Fibroblast of pulmonary artery (primary cell): ENCODE data around the gene AKNA.

Source experiments
- DNase-seq: peaks from one replicate; pipeline ENCODE4 v3.0.0-alpha.2; 2010; ENCODE audit warnings: low read depth
- H3K4me3 ChIP-seq: replicated peaks from 2 replicates; pipeline ENCODE4 v1.5.1; 2011; ENCODE audit warnings: low read depth, mild to moderate bottlenecking, control low read depth, low read length, moderate library complexity
- CTCF ChIP-seq: IDR thresholded peaks from 2 replicates; pipeline ENCODE4 v1.5.1; 2011; ENCODE audit warnings: mild to moderate bottlenecking, control low read depth, low read length, inconsistent platforms; ENCODE audit errors: missing control alignments

The AKNA gene

GRCh38 chr9:114432323-114433067 is 44.7 kb upstream of the AKNA start:
- no peak overlapping the region for H3K4me3 ChIP-seq
- DNase-seq = no peak
- TF ChIP-seq CTCF = no peak

GRCh38 chr9:114431770-114432169 is 44.0 kb upstream of the AKNA start:
- H3K4me3 ChIP-seq = no peak overlapping the region
- no peak for TF ChIP-seq CTCF
- DNase-seq = no peak

GRCh38 chr9:114431003-114431402 is 43.2 kb upstream of the AKNA start:
- no peak overlapping the region for H3K4me3 ChIP-seq
- TF ChIP-seq CTCF = no peak
- DNase-seq = no peak

GRCh38 chr9:114430457-114430856 is 42.7 kb upstream of the AKNA start:
- no peak overlapping the region for H3K4me3 ChIP-seq
- no peak for TF ChIP-seq CTCF
- no peak for DNase-seq

GRCh38 chr9:114429488-114429887 is 41.7 kb upstream of the AKNA start:
- TF ChIP-seq CTCF = no peak
- no peak overlapping the region for H3K4me3 ChIP-seq
- no peak for DNase-seq

GRCh38 chr9:114428466-114428865 is 40.7 kb upstream of the AKNA start:
- no peak overlapping the region for H3K4me3 ChIP-seq
- TF ChIP-seq CTCF = no peak
- no peak for DNase-seq

GRCh38 chr9:114427644-114428043 is 39.9 kb upstream of the AKNA start:
- no peak for DNase-seq
- H3K4me3 ChIP-seq = no peak overlapping the region
- TF ChIP-seq CTCF = no peak
